GM18909 (cell line): ENCODE results near the gene CLIP1.
"Not testable (repeated sequence)": the region's sequence is repeated elsewhere in the genome, so short reads cannot be mapped to it uniquely, and the experiment has no call there.

Experiments
- ATAC-seq: cut with Tn5 transposase; IDR thresholded peaks from one replicate; pipeline ENCODE4 v1.9.1; 2021; ENCODE audit warnings: mild to moderate bottlenecking; ENCODE audit not compliant: unreplicated experiment, poor library complexity

Gene CLIP1

GRCh38 chr12:122266230-122266901, 156.1 kb downstream of the CLIP1 start, which contains the start of gene VPS33A:
VPS33A (minus strand) TSS chr12:122266494; CDS start chr12:122266408, 86 bp downstream.
- ATAC-seq: peak; percentile 79

DNA sequence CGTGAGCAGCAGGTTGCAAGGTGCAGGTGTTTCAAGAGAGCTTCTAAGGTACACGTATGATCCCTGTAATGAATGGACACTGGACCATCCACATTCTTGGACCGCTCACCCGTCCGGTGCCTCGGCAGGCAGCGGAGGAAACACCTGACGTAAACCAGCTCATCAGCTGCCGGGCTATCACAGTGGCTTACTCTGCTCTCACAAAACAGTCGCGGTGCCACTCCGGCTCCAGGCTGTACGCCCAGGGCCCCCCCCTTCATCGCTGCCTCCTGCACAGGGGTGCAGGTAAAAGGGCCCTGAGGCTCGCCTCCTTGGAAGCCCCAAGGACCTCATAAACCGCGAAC, 156.6 kb downstream of the CLIP1 start:
- ATAC-seq: peak; percentile 34

- ATAC-seq: no peak
Observed at GRCh38 chr12:122265476-122265875, 157.0 kb downstream of the CLIP1 start.

DNA sequence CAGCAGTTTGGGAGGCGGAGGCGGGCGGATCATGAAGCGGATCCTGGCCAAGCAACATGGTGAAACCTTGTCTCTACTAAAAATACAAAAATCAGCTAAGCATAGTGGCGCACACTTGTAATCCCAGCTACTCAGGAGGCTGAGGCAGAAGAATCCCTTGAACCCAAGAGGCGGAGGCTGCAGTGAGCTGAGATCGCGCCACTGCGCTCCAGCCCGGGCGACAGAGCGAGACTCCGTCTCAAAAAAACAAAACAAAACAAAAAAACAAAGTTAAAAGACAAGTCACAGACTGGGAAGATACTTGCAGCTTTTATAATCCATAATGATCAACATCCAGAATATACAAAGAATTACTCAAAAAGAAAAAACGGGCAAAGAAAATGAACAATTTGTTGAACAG, 161.7 kb downstream of the CLIP1 start:
- ATAC-seq: not testable (repeated sequence)

DNA sequence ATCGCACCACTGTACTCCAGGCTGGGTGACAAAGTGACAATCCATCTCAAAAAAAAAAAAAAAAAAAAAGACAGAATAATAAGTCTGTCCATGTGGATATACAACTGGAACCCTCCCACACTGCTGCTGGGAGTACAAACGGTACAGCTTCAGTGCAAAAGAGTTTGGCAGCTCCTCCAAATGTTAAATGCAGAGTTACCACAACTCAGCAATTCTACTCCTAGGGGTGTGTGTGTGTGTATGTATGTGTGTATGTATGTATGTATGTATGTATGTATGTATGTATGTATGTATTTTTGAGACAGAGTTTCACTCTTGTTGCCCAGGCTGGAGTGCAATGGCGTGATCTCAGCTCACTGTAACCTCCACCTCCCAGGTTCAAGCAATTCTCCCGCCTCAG, 163.5 kb downstream of the CLIP1 start:
- ATAC-seq: not testable (repeated sequence)

GRCh38 chr12:122258462-122258861, 164.0 kb downstream of the CLIP1 start:
- ATAC-seq: not testable (repeated sequence)

- ATAC-seq: no peak
Observed at GRCh38 chr12:122250536-122250935, 171.9 kb downstream of the CLIP1 start.

GRCh38 chr12:122250047-122250446, 172.4 kb downstream of the CLIP1 start:
- ATAC-seq: no peak

- ATAC-seq: no peak
Observed at GRCh38 chr12:122245553-122245952, 176.9 kb downstream of the CLIP1 start.

DNA sequence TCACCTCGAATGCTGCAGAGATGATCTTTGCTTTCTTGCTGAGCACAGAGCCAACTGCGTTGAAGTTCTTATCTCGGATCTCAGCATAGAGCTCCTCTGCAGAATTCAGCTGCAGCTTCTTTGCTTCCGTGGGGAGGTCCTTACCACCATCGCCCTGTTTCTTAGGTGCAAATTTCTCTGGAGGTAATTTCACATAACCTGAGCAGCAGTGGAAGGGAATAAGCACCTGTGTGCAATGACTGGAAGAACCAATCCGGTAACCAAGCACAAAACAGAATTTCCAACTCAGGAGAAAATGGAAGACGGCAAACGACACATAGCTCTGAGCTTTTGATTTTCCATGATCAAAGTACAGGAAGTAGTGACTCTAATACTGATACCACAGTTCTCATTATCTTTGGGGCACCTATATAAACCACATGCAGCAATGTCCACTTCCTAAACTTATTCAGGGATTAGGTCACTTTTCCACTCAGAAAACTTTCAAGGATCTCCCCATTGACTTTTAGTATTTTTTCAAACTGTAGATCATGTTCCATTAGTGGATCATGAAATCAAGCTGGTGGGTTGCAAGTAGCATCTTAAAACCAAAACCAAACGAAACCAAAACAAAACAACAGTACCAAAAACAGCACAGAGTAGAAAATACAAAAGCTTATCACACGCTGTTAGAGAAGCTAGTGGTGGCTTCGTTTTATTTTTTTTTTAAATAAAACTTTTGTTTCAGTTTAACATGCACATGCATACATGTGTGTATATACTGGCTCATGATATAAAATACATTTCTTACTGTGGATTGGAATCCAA, 177.7 kb downstream of the CLIP1 start:
- no peak for ATAC-seq

DNA sequence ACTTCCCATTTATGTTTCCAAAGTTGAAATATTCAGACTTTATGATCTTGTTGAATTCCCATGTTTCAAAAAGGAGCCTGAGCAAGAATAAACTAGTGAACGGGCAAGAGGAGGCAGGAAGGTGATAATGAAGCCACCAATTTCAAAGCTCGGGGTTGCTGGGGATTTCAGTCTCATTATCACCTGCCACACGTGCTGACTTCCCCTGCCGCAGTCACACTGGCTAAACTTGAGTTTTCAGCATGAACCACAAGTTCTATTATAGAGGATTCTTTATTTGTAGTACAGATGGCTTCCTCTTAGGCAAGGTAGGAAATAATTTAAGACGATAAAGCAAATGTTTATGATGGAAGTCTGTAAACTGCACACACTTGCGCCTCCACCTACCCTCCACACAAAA, 178.5 kb downstream of the CLIP1 start:
- no peak for ATAC-seq

DNA sequence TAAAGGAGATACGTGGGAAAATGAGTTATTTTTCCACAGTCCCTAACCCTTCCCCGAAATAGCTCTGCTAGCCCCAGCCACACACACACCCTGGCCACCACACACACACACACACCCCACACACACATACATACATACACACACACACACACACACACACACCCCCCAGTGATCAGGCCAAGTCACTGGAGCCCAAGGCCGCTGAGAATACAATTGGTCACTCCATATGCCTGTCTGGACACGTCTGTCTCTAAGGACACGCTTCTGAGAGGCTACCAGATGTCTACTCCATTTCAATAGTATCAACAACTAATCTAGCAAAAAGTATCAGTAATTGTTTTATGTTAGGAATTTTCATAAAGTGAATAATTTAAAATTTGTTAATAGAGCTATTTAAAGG, 183.6 kb downstream of the CLIP1 start:
- ATAC-seq: no peak

DNA sequence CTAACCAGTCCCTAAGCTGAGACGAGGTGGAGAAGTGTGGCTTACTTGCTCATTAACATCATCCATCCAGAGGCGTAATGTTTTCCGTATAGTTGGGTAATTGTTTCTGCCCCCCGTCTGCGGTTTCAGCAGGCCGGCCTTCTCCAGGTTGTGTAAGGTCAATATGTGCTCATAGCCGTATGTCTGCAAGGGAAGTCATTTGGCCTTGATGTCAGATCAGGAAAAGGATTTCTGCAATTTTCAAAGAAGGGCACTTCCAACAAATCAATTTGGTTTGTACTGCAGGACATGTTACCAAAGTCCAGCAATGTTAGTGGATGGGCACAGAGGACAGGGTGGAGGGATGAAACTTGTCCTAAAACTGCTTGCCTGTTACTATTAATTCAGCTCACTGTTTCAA, 186.7 kb downstream of the CLIP1 start:
- ATAC-seq: no peak

GRCh38 chr12:122232691-122233090, 189.8 kb downstream of the CLIP1 start:
- ATAC-seq: no peak

- ATAC-seq: no peak
Observed at GRCh38 chr12:122230798-122231197, 191.7 kb downstream of the CLIP1 start.

GRCh38 chr12:122228092-122228491, 194.4 kb downstream of the CLIP1 start:
- no peak for ATAC-seq

DNA sequence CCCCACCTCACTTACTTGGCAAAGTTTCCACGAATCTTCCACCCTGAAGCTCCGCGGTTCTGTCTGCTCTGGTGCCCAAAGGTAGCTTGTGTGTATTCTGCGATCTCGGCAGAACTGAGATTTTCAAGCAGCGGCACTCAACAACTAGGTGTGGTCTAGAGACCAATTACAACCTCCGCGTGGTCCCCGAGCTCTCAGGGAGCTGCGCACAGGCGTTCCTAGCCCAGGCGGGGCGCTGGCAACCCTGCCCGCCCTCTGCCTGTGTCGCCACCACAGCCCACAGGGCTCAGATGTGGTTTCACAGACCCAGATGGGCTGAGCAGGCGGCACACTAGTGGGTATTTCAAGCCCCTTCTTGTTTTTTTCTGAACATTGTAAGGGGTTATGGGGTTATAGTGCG, 195.1 kb downstream of the CLIP1 start:
- ATAC-seq: no peak

- ATAC-seq: no peak
Observed at GRCh38 chr12:122226366-122227125, 195.9 kb downstream of the CLIP1 start.

- ATAC-seq: peak; percentile 93
Observed at GRCh38 chr12:122225683-122226365, 196.6 kb downstream of the CLIP1 start, which contains the start of gene DIABLO. DIABLO (minus strand) TSS chr12:122226052; CDS start chr12:122226014, 38 bp downstream.
